ENCODE data around the gene TSPAN11. TPM values are rescaled to one million over a fixed set of nuclear protein-coding genes. Genes with fewer than 3 reads are reported as not detected.
A peak's percentile ranks its signal among the peaks of the same experiment; 100 is the strongest.

Gene TSPAN11
- total and polyA plus RNA-seq, 2 of the 8 experiments (the other 6 are each of a cell fraction or from before 2014, with no cell fraction given) = 3.9 to 8.2 TPM

DNA sequence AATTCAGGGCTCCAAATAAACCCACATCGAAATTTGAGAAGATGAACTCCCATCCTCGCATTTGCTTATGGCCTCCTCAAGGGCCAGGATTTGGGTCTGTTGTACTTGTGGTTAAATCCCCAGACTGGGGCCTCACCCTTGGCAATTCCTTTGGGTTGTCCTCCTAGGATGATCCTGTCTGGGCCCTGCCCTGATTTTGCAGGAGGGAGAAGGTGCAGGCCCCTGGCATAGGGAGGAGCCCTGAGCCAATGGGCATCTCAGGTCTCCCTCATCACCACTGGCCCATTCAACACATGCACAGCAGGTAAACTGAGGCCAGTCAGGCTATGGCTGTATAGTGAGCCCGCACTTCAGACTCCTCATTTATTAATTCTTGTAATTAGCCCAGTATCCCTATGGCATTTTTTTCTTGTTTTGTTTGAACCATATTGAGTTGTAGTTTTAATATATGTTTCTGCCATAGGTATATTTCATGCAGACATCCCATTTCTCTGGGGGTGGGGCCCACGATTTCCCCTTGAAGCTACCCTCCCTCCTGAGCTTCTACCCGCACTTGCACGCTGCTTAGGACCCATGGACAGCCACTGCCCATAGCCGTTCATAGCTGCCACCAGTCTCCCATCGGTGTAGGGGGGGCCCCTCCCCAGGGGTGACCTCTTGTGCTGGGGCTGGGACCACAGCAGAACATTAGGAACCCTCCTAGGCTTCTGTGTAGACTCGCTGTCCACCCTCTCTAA, 80.0 kb downstream of the TSPAN11 start:
- H2BK12ac ChIP-seq (ENCODE audit: low read depth, low read length) = no peak overlapping the region
- no peak overlapping the region for H2AFZ ChIP-seq (ENCODE audit: low read length)
- no peak overlapping the region for H2BK15ac ChIP-seq (ENCODE audit: low read length)
- no peak overlapping the region for H3K14ac ChIP-seq (ENCODE audit: insufficient read length)
- H3K9me3 ChIP-seq (ENCODE audit: insufficient read depth in 2 of 2, low read depth in 1 of 2, low read length in 1 of 2) = no peaks in the 10 kb centered on the region
- H4K20me1 ChIP-seq (replicated peaks in 1 of 2; ENCODE audit: control insufficient read depth in 1 of 2, insufficient read depth in 2 of 2, low read length in 2 of 2) = no peaks in the 10 kb centered on the region
- no peak overlapping the region for H2AK5ac ChIP-seq (ENCODE audit: low read depth, low read length)
- H3K27ac ChIP-seq (ENCODE audit: low read depth, low read length) = no peak overlapping the region
- H2BK120ac ChIP-seq (replicated peaks; ENCODE audit: low read depth, low read length) = no peak overlapping the region
- H3K4me3 ChIP-seq (ENCODE audit: extremely low read depth in 1 of 4, insufficient read depth in 2 of 4, low read depth in 3 of 4, low read length in 4 of 4) = no peak overlapping the region
- POLR2A ChIA-PET (ENCODE audit: partially characterized antibody) = no interaction called here
- H2BK20ac ChIP-seq (ENCODE audit: low read length) = no peak overlapping the region
- no peak overlapping the region for H3K56ac ChIP-seq (replicated peaks; ENCODE audit: insufficient read length, low read depth, low read length)
- WGBS, 2 experiments (ENCODE audit: extremely low coverage in 1 of 2, insufficient coverage in 1 of 2, insufficient read length in 1 of 2, insufficient replicate concordance in 2 of 2, low coverage in 1 of 2, low lambda C conversion rate in 2 of 2, missing lambda C conversion rate in 1 of 2) = 85% methylated on average over 9 of the region's 9 CpGs; no CpG with 5 or more reads in 1 of the 2 experiments
- CTCF ChIA-PET (ENCODE audit: partially characterized antibody) = interaction anchor here (1.4 to 1.5 kb wide), 3 partner anchors 19 to 159 kb away, joined by 3 to 5 read pairs (median 4); no protein-coding TSS in a partner anchor
- FAIRE-seq = no peak
- no peaks in the 10 kb centered on the region for H3K36me3 ChIP-seq (ENCODE audit: control insufficient read depth in 2 of 4, insufficient read depth in 4 of 4, low read length in 3 of 4)
- TF ChIP-seq SUZ12 (IDR thresholded peaks at IDR 0.05; ENCODE audit: low read length) = no peak
- TF ChIP-seq NRF1 (IDR thresholded peaks at IDR 0.05; ENCODE audit: low read depth, low read length) = no peak
- no peaks in the 10 kb centered on the region for H3K79me2 ChIP-seq (ENCODE audit: control insufficient read depth in 1 of 2, insufficient read depth in 2 of 2, low read length in 2 of 2)
- H3K18ac ChIP-seq (ENCODE audit: extremely low read depth, low read length) = no peak overlapping the region
- H3K9ac ChIP-seq (replicated peaks in 1 of 4; ENCODE audit: extremely low read depth in 1 of 4, low read depth in 3 of 4, low read length in 3 of 4) = no peak overlapping the region
- no peak overlapping the region for H3K23ac ChIP-seq (ENCODE audit: insufficient read length)
- 0 out of 2 replicates have a peak overlapping the region, but pooled peaks have one; percentile 35 for H4K8ac ChIP-seq (ENCODE audit: extremely low read depth, insufficient read depth, low read length)
- H2BK5ac ChIP-seq (ENCODE audit: low read depth, low read length) = no peak overlapping the region
- H3K27me3 ChIP-seq (replicated peaks in 1 of 4; ENCODE audit: control insufficient read depth in 3 of 4, extremely low read depth in 1 of 4, insufficient read depth in 3 of 4, low read length in 3 of 4) = no peaks in the 10 kb centered on the region; a peak in 1 of 7 replicates
- H3K79me1 ChIP-seq (ENCODE audit: low read depth, low read length) = no peaks in the 10 kb centered on the region
- no peak for DNase-seq (ENCODE audit: low read depth in 1 of 2, low spot score in 2 of 2)
- H3K23me2 ChIP-seq (ENCODE audit: low read depth, low read length) = no peaks in the 10 kb centered on the region
- H4K91ac ChIP-seq (replicated peaks; ENCODE audit: insufficient read length, low read length) = no peak overlapping the region
- peaks cover 0 to 3% (median 0%) of the 10 kb centered on the region in 4 experiments; a peak in 2 of 7 replicates for H3K4me1 ChIP-seq (replicated peaks in 1 of 4; ENCODE audit: control insufficient read depth in 3 of 4, insufficient read depth in 4 of 4, low read length in 3 of 4)
- H3K4me2 ChIP-seq (ENCODE audit: insufficient read depth in 1 of 2, low read depth in 2 of 2, low read length in 2 of 2) = no peak overlapping the region
- H4K5ac ChIP-seq (ENCODE audit: insufficient read length, low read depth, low read length) = no peak overlapping the region
- no peak overlapping the region for H3K4ac ChIP-seq (replicated peaks; ENCODE audit: insufficient read length, low read depth, low read length)

All from H1 (cell line).